Body of pancreas (tissue), 4 donors: Measurements from ENCODE around the gene FBXL14. TPM values are rescaled to one million over a fixed set of nuclear protein-coding genes. Genes with fewer than 3 reads are reported as not detected.

Experiments used
- ATAC-seq: fragments of 150-250 bp; one replicate; pipeline ENCODE4 v1.9.1; 2016
- DNase-seq, 4 donors: peaks; one replicate each; pipeline ENCODE4 v3.0.0-alpha.2; 2019
- H3K27ac ChIP-seq, 4 donors: fragments of 200-600 bp; sonication (generic); 1 replicate in 3 of 4; 2 replicates in 1 of 4; pipeline versions ENCODE4 v1.5.1 to v1.6.1; 2016 to 2019; ENCODE audit warnings: mild to moderate bottlenecking in 1 of 4, mixed read lengths in 1 of 4, moderate library complexity in 1 of 4
- H3K27me3 ChIP-seq, 2 donors: fragments of 200-600 bp; sonication (generic); one replicate each; pipeline ENCODE4 v1.6.0; 2016; ENCODE audit warnings: mild to moderate bottlenecking in 1 of 2
- H3K36me3 ChIP-seq, 2 donors: fragments of 200-600 bp; sonication (generic); replicated peaks in 1 of 2; 2 replicates each; pipeline ENCODE4 v1.5.1; 2016; ENCODE audit warnings: low read depth in 2 of 2; ENCODE audit not compliant: insufficient read depth in 1 of 2
- H3K4me1 ChIP-seq: fragments of 200-600 bp; sonication (generic); one replicate; pipeline ENCODE4 v1.6.0; 2016
- H3K4me3 ChIP-seq, 2 donors: fragments of 200-600 bp; sonication (generic); 1 replicate in 1 of 2; 2 replicates in 1 of 2; pipeline ENCODE4 v1.5.1; 2016 to 2019
- H3K9me3 ChIP-seq, 3 donors: fragments of 200-600 bp; sonication (generic); 1 replicate in 2 of 3; 2 replicates in 1 of 3; pipeline ENCODE4 v1.5.1; 2016
- CTCF ChIP-seq, 7 experiments: fragments of 450-650 bp in 4 of 7; fragments of 200-600 bp in 3 of 7; sonication (generic) in 3 of 7; IDR thresholded peaks; one replicate each; pipeline ENCODE4 v1.5.1; 2016 to 2019; ENCODE audit warnings: antibody characterized with exemption in 7 of 7
- POLR2A ChIP-seq, 3 donors: fragments of 450-650 bp; IDR thresholded peaks; one replicate each; pipeline ENCODE4 v1.6.1; 2016; ENCODE audit warnings: antibody characterized with exemption in 3 of 3, mild to moderate bottlenecking in 2 of 3
- WGBS, 2 donors: methylation state at CpG; one replicate each; pipeline ENCODE4 v1.1.5; 2017; 5-methylcytosine and 5-hydroxymethylcytosine counted together
- intact Hi-C: fragments of 100-400 bp; cut with DNase I; formaldehyde crosslinking; loops from one replicate; pipeline ENCODE4 v1.15.1; 2023
- total RNA-seq, 2 donors: library from RNA; depleted of rRNA; stranded (reverse); fragments of >200 nt; gene quantifications; one replicate each; pipeline ENCODE4 v1.1.0, GENCODE V29; 2016

FBXL14 gene
- total RNA-seq, 2 donors from 2014 or later, result 4.6 to 9.9 TPM

GRCh38 chr12:1630827-1631591 is 36.6 kb upstream of the FBXL14 start:
- no peak for DNase-seq
- intact Hi-C loops, result no loop called here
- Histone ChIP-seq H3K4me3 (no peak overlapping the region), H3K4me1 (peaks cover 23% of the 10 kb centered on the region), H3K27me3 (no peaks in the 10 kb centered on the region), H3K27ac (no peak overlapping the region), H3K9me3 (no peaks in the 10 kb centered on the region), H3K36me3 (no peaks in the 10 kb centered on the region)
- 61 to 81% methylated on average over 22 to 23 of the region's 23 CpGs for WGBS, 2 donors
- ATAC-seq, result no peak
- TF ChIP-seq POLR2A (IDR thresholded peaks at IDR 0.05) (no peak), CTCF (IDR thresholded peaks at IDR 0.05) (no peak)

GRCh38 chr12:1630133-1630826 is 35.9 kb upstream of the FBXL14 start:
- no peaks in the 10 kb centered on the region for H3K9me3 ChIP-seq
- H3K36me3 ChIP-seq, result no peaks in the 10 kb centered on the region
- DNase-seq, result peak; percentile 30 to 60 (median 49)
- peaks cover 25% of the 10 kb centered on the region for H3K4me1 ChIP-seq
- ATAC-seq, result peak; percentile 41
- peak in 3 of 7 experiments; percentile 19 to 21 (median 20) for TF ChIP-seq CTCF (IDR thresholded peaks at IDR 0.05)
- no peak for TF ChIP-seq POLR2A (IDR thresholded peaks at IDR 0.05)
- H3K4me3 ChIP-seq, result peak overlapping the region in 1 of 2 donors; percentile 4
- 2 to 30% methylated on average over 5 to 58 of the region's 58 CpGs for WGBS, 2 donors
- no peak overlapping the region for H3K27ac ChIP-seq
- no peaks in the 10 kb centered on the region for H3K27me3 ChIP-seq
- intact Hi-C loops, result no loop called here

GRCh38 chr12:1629338-1630132 is 35.2 kb upstream of the FBXL14 start:
- no peaks in the 10 kb centered on the region for H3K27me3 ChIP-seq
- peak in 2 of 4 donors; percentile 23 to 27 for DNase-seq
- H3K27ac ChIP-seq, result no peak overlapping the region
- H3K9me3 ChIP-seq, result no peaks in the 10 kb centered on the region
- intact Hi-C loops, result no loop called here
- ATAC-seq, result peak; percentile 22
- peaks cover 25% of the 10 kb centered on the region for H3K4me1 ChIP-seq
- H3K36me3 ChIP-seq, result no peaks in the 10 kb centered on the region
- TF ChIP-seq POLR2A (IDR thresholded peaks at IDR 0.05) (no peak), CTCF (IDR thresholded peaks at IDR 0.05) (peak in 1 of 7 experiments; percentile 6)
- 6 to 10% methylated on average over 25 to 32 of the region's 32 CpGs for WGBS, 2 donors
- peak overlapping the region in 1 of 2 donors; percentile 4 for H3K4me3 ChIP-seq

GRCh38 chr12:1628666-1629337 is 34.4 kb upstream of the FBXL14 start, which contains the start of gene WNT5B:
Gene WNT5B (plus strand): TSS chr12:1629231. CDS start chr12:1631355, 2,124 bp downstream.
- TF ChIP-seq POLR2A (IDR thresholded peaks at IDR 0.05), result no peak
- no peak for TF ChIP-seq CTCF (IDR thresholded peaks at IDR 0.05)
- DNase-seq (no peak), ATAC-seq (no peak)
- peaks cover 21% of the 10 kb centered on the region for H3K4me1 ChIP-seq
- H3K4me3 ChIP-seq, result peak within 1 kb of the TSS in 1 of 2 donors; percentile 4
- H3K27ac ChIP-seq, result no peak within 1 kb of the TSS
- intact Hi-C loops, result no loop called here
- 86 to 92% methylated on average over 16 to 17 of the region's 17 CpGs for WGBS, 2 donors
- H3K36me3 ChIP-seq, result no peaks in the 10 kb centered on the region
- H3K27me3 ChIP-seq, result no peaks in the 10 kb centered on the region
- H3K9me3 ChIP-seq, result no peaks in the 10 kb centered on the region
